ENCODE data around the gene CACUL1. TPM values are rescaled to one million over a fixed set of nuclear protein-coding genes. Genes with fewer than 3 reads are reported as not detected.
"Not testable (repeated sequence)": the region's sequence is repeated elsewhere in the genome, so short reads cannot be mapped to it uniquely, and the experiment has no call there.

Gene CACUL1
- polyA plus RNA-seq, result 10 to 100 TPM; 23.8 to 41.4 (median 25.8) TPM

DNA sequence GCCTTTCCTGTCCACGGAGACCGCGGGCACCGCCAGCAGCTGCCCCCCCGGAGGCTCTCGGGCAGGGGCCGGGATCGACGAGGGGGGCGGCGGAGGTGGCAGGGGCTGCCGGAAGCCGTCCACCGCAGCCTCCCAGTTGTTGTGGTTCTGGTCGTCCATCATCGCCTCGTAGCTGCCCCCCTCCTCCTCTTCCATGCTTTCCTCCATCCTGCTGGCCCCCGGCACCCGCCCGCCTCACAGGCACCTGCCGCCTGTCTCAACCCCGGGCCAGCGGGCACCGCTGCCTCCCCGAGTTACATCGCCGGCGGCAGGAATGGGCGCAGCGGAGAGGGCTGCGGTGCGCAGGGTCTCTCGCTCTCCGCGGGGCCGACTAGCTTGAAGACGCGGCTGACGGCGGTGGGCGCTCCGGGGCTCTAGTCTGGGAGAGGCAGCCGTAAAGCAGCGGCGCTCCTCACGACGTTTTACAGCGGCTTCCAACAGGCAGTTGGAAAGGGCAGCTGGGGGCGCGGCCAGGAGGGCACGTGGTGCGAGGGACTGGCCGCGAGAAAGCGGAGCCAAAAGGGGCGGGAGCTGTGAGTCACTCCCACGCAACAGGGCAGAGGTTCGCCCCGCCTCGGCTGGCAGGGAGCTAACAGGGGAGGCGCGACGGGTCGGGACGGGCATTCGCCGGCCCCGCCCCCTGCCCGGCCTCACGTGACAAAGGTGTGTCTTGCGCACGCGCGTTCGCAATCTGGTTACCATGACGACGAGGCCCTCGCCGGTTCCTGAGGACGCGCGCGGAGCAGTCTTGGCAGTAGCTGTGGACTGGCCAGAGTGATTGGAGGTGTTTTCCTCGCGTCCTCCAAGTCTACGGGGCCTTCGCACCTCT lies at the start of gene CACUL1:
TSS of gene CACUL1 (minus strand) at position 415 of the 868 bp plus-strand sequence. CDS start at position 207, 208 bp downstream.
- H3K27ac Mint-ChIP-seq, result peak within 1 kb of the TSS; percentile 88 to 94 (median 91)
- peaks cover 11 to 25% (median 19%) of the 10 kb centered on the region in 3 donors for H3K27me3 Mint-ChIP-seq (ENCODE audit: low read depth in 3 of 3)
- DNase-seq, result peak; percentile 100
- peaks cover 37 to 50% of the 10 kb centered on the region in 2 donors for H3K4me1 Mint-ChIP-seq
- no peaks in the 10 kb centered on the region for H3K36me3 Mint-ChIP-seq
- H3K9me3 Mint-ChIP-seq, result peaks cover 0 to 1% (median 0%) of the 10 kb centered on the region in 6 donors
- peak within 1 kb of the TSS; percentile 92 to 93 (median 93) for H3K4me3 Mint-ChIP-seq

DNA sequence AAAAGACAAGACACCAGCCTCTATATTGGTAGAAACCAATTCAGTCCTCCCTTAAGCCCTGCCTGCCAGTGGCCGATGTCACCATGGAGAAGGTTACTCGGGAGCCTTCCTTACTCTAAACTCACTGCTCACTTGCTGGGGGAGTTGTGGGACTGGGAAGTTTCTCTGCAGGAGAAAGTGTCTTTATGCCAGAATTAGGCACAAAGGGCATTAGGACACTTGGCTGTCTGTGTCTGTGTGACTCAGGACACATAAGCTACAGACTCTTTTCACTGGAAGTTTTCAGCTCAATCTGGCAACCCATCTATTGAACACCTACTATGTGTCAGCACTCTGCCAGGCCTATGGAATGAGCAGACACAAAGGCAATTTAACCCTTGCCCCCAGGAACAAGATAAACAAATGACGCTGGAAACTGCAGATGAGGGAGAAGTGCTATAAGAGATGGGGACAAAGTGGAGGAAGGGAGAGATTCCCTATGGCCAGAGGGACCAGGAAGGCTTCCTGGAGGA lies 49.5 kb upstream of the CACUL1 start:
- H3K4me1 Mint-ChIP-seq, result no peaks in the 10 kb centered on the region
- no peaks in the 10 kb centered on the region for H3K36me3 Mint-ChIP-seq
- H3K27me3 Mint-ChIP-seq (ENCODE audit: low read depth in 3 of 3), result peaks cover 0 to 2% (median 0%) of the 10 kb centered on the region in 3 donors
- no peaks in the 10 kb centered on the region for H3K9me3 Mint-ChIP-seq
- no peak overlapping the region for H3K27ac Mint-ChIP-seq
- H3K4me3 Mint-ChIP-seq, result no peak overlapping the region
- DNase-seq, result no peak

DNA sequence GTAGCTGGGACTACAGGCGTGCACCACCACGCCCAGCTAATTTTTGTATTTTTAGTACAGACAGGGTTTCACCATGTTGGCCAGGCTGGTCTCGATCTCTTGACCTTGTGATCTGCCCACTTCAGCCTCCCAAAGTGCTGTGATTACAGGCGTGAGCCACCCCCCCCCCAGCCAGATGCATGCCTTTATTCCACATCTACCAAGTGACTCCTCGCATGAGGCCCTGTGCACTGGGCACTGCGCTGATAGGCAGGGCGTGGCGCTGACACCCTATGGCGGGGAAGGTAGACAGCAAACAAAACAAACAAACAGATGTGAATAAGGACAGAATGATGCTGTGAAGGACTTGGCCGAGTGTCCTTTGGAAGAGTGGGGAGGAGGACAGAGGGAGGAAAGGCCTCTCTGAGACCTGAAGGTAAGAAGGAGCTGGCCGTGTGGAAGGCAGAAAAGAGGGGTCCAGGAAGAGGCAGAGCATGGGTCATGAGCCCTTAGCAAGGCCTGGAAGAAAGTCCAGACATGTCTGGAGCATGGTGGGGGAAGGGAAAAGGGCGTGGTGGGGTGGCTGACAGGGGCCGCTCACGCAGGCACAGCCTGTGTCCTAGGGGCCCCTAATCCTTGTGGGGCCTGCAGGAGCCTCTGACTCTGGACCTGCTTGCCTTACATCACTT lies 47.5 kb upstream of the CACUL1 start:
- no peaks in the 10 kb centered on the region for H3K4me1 Mint-ChIP-seq
- no peaks in the 10 kb centered on the region for H3K9me3 Mint-ChIP-seq
- DNase-seq, result no peak
- no peak overlapping the region for H3K4me3 Mint-ChIP-seq
- no peak overlapping the region for H3K27ac Mint-ChIP-seq
- H3K36me3 Mint-ChIP-seq, result no peaks in the 10 kb centered on the region
- peaks cover under 1 to 4% (median 2%) of the 10 kb centered on the region in 3 donors for H3K27me3 Mint-ChIP-seq (ENCODE audit: low read depth in 3 of 3)

DNA sequence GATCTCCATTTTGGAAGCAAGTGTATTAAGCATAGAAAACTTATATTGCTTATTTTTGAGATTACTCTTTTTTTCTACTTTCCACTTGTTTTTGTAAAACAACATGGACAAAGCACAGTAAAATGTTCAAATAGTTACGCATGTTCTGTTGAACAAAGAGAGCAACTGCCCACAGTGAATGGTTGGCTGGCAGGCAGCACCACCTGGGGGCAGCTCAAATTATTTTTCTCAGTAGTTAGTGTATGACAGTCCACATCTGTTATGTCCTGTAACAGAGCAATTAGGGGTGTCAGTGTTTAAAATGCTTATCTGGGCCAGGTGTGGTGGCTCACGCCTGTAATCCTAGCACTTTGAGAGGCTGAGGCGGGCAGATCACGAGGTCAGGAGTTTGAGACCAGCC lies 46.1 kb upstream of the CACUL1 start:
- Mint-ChIP-seq H3K27ac (no peak overlapping the region), H3K4me3 (no peak overlapping the region), H3K36me3 (no peaks in the 10 kb centered on the region), H3K27me3 (ENCODE audit: low read depth in 3 of 3) (peaks cover 2 to 4% (median 4%) of the 10 kb centered on the region in 3 donors), H3K4me1 (no peaks in the 10 kb centered on the region), H3K9me3 (peaks cover 0 to 4% (median under 1%) of the 10 kb centered on the region in 6 donors)
- DNase-seq, result no peak

DNA sequence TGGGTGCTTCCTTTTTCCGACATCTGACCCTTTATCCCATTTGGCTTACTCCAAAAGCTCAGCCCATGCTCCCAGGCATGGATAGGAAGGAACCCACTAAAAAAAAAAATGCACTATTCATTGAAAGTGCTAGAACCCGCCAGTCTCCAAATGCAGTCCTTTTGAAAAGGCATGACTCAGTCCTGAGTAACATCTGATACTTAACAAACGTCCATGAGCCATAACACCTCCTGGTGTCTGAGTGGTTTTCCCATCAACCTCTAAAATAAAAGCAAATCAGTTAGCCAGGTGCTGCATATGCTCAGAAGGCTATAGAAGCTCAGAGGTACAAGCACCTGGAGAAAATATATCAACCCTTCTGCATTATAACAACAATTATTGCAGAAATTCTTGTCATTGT lies 45.0 kb upstream of the CACUL1 start:
- H3K9me3 Mint-ChIP-seq, result peaks cover 0 to 6% (median under 1%) of the 10 kb centered on the region in 6 donors
- H3K27ac Mint-ChIP-seq, result no peak overlapping the region
- H3K27me3 Mint-ChIP-seq (ENCODE audit: low read depth in 3 of 3), result peaks cover 2 to 7% (median 7%) of the 10 kb centered on the region in 3 donors
- H3K4me3 Mint-ChIP-seq, result no peak overlapping the region
- DNase-seq, result no peak
- no peaks in the 10 kb centered on the region for H3K36me3 Mint-ChIP-seq
- H3K4me1 Mint-ChIP-seq, result no peaks in the 10 kb centered on the region

DNA sequence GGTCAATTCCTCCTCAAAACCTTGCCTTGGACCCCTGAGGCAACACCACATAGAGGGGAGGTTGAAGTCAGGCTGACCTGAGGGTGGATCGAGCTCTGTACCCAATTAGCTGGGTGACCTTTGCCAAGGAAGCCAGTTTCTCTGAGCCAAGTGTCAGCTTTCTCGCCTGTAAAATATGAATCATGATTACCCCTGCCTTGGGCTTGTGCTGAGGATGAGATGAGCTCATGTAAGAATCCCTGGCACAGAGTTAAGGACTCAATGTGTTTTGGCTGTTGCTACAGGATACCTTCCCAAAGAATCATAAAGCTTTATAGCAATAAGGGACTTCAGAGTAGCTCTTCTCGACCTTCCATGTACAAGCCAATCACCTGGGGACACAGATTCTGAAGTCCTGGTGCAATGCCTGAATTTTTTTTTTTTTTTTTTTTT lies 43.5 kb upstream of the CACUL1 start:
- H3K4me3 Mint-ChIP-seq, result no peak overlapping the region
- H3K36me3 Mint-ChIP-seq, result no peaks in the 10 kb centered on the region
- H3K27ac Mint-ChIP-seq, result no peak overlapping the region
- H3K27me3 Mint-ChIP-seq (ENCODE audit: low read depth in 3 of 3), result peaks cover 0 to 7% (median 7%) of the 10 kb centered on the region in 3 donors
- H3K4me1 Mint-ChIP-seq, result no peaks in the 10 kb centered on the region
- no peak for DNase-seq
- H3K9me3 Mint-ChIP-seq, result peaks cover 0 to 6% (median under 1%) of the 10 kb centered on the region in 6 donors

DNA sequence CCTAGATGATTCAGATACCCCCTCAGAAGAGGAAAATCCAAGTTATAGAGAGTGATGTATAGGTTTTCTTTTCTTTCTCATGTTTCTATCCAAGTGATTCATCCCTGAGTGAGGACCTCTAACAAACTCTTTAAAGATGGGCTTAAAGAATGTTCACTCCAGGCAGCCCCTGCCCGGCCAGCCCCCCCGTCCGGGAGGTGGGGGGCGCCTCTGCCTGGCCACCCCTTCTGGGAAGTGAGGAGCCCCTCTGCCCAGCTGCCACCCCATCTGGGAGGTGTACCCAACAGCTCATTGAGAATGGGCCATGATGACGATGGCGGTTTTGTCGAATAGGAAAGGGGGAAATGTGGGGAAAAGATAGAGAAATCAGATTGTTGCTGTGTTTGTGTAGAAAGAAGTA lies 40.2 kb upstream of the CACUL1 start:
- not testable (repeated sequence) for H3K27me3 Mint-ChIP-seq (ENCODE audit: low read depth in 3 of 3); H3K36me3 Mint-ChIP-seq; H3K27ac Mint-ChIP-seq

DNA sequence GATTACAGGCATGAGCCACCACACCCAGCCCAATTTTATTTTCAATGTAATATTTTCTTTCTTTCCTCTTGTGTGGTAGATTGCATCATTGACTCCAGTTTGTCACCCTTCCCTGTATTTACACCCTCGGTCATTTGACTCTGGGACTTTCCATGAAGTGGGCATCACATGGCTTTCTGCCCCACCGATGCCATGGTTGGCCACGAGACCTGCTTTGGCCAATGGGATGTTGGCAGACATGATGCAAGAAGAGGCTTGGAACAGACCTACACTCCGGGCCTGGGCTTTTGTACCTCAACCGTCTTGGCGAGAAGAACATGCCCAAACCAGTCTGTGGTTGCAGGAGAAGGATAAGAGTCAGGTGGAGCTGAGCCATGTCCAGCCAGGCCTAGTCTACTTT lies 38.8 kb upstream of the CACUL1 start:
- no peak for DNase-seq
- Mint-ChIP-seq H3K4me1 (no peaks in the 10 kb centered on the region), H3K27ac (no peak overlapping the region), H3K4me3 (no peak overlapping the region), H3K36me3 (no peaks in the 10 kb centered on the region), H3K27me3 (ENCODE audit: low read depth in 3 of 3) (peaks cover 2 to 7% (median 4%) of the 10 kb centered on the region in 3 donors), H3K9me3 (peaks cover 0 to 6% (median under 1%) of the 10 kb centered on the region in 6 donors)

More for the DNA sequence above, 40.2 kb upstream of the CACUL1 start:
- not testable (repeated sequence) for H3K9me3 Mint-ChIP-seq, H3K4me1 Mint-ChIP-seq, H3K4me3 Mint-ChIP-seq, DNase-seq

DNA sequence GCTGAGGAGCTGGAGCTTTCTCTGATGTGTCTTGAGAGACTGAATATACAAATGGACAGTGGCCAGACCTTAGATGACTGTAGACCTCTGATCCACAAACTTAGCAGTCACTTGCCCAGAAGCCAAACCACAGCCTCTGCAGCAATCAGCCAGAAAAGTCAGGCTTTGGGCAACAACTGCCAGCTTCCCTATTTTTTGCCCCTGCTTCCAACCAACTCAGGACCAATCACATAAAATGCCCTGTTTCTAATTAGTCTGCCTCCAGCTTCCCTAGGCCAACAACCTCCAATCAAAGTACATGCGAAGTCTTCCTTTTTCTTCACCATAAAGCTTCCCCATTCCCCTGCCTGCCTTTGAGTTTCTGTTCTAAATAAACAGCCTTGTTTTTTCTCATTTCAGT lies 37.8 kb upstream of the CACUL1 start:
- H3K27me3 Mint-ChIP-seq (ENCODE audit: low read depth in 3 of 3), result peaks cover 4 to 14% (median 4%) of the 10 kb centered on the region in 3 donors
- no peaks in the 10 kb centered on the region for H3K4me1 Mint-ChIP-seq
- DNase-seq, result no peak
- H3K27ac Mint-ChIP-seq, result no peak overlapping the region
- H3K4me3 Mint-ChIP-seq, result no peak overlapping the region
- H3K9me3 Mint-ChIP-seq, result peaks cover 0 to 6% (median under 1%) of the 10 kb centered on the region in 6 donors
- H3K36me3 Mint-ChIP-seq, result no peaks in the 10 kb centered on the region

DNA sequence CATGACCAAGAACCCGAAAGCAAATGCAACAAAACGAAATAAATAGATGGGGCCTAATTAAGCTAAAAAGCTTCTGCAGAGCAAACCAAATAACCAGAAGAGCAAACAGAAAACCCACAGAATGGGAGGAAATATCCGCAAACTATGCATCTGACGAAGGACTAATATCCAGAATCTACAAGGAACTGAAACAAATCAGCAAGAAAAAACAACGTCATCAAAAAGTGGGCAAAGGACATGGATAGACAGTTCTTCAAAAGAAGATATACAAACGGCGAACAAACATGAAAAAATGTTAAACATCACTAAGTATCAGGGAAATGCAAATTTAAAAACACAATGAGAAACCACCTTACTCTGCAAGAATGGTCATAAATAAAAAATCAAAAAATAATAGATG lies 35.3 kb upstream of the CACUL1 start:
- Mint-ChIP-seq H3K36me3 (no peaks in the 10 kb centered on the region), H3K27ac (no peak overlapping the region), H3K27me3 (ENCODE audit: low read depth in 3 of 3) (peaks cover 1 to 7% (median 4%) of the 10 kb centered on the region in 3 donors), H3K4me3 (no peak overlapping the region), H3K9me3 (peaks cover 0 to 3% (median 0%) of the 10 kb centered on the region in 6 donors), H3K4me1 (no peaks in the 10 kb centered on the region)
- DNase-seq, result no peak

DNA sequence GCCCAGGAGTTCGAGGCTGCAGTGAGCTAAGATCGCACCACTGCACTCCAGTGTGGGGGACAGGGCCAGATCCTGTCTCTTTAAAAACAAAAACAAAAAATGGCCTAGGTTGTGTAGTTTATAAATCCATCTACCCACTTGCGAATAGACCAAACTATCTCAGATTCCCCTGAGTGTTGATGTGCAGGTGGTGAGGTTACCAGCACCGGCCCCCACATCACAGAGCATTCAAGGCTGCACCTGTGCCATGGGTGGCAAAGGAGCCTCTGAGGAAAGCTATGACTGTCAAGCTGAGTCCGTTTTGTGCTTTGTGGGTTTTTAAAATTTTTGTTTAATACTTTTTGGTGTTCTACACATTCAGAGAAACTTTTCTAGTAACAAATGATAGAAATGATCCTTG lies 30.8 kb upstream of the CACUL1 start:
- H3K36me3 Mint-ChIP-seq, result no peaks in the 10 kb centered on the region
- no peak for DNase-seq
- H3K27ac Mint-ChIP-seq, result no peak overlapping the region
- H3K9me3 Mint-ChIP-seq, result peaks cover 0 to 3% (median 0%) of the 10 kb centered on the region in 6 donors
- H3K27me3 Mint-ChIP-seq (ENCODE audit: low read depth in 3 of 3), result peaks cover 0 to 7% (median 3%) of the 10 kb centered on the region in 3 donors
- H3K4me3 Mint-ChIP-seq, result no peak overlapping the region
- no peaks in the 10 kb centered on the region for H3K4me1 Mint-ChIP-seq

DNA sequence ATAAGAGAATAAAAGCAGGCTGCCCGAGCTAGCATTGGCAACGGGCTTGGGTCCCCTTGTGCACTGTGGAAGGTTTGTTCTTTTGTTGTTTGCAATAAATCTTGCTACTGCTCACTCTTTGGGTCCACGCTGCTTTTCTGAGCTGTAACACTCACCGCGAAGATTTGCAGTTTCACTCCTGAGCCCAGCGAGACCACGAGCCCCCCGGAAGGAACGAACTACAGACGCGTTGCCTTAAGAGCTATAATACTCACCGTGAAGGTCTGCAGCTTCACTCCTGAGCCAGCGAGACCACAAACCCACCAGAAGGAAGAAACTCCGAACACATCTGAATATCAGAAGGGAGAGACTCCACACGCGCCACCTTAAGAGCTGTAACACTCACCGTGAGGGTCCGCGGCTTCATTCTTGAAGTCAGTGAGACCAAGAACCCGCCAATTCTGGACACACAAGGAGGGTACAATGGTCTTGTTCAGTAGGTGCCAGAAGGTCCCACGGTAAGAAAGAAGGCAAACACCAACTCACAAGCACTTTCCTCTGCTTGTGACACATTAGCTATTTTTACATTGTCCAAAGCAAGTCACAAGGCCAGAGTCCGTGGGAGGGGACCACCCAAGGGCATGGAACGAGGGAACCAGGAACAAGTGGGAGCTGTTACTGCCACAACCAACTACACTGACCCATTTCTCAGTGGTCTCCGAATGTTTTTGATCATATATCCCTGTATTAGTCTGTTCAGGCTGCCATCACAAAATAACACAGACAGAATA lies 29.2 kb upstream of the CACUL1 start:
- peaks cover 0 to 7% (median 6%) of the 10 kb centered on the region in 3 donors for H3K27me3 Mint-ChIP-seq (ENCODE audit: low read depth in 3 of 3)
- DNase-seq, result no peak
- H3K4me1 Mint-ChIP-seq, result no peaks in the 10 kb centered on the region
- no peaks in the 10 kb centered on the region for H3K36me3 Mint-ChIP-seq
- peaks cover 0 to 3% (median 0%) of the 10 kb centered on the region in 6 donors for H3K9me3 Mint-ChIP-seq
- no peak overlapping the region for H3K4me3 Mint-ChIP-seq
- H3K27ac Mint-ChIP-seq, result no peak overlapping the region

DNA sequence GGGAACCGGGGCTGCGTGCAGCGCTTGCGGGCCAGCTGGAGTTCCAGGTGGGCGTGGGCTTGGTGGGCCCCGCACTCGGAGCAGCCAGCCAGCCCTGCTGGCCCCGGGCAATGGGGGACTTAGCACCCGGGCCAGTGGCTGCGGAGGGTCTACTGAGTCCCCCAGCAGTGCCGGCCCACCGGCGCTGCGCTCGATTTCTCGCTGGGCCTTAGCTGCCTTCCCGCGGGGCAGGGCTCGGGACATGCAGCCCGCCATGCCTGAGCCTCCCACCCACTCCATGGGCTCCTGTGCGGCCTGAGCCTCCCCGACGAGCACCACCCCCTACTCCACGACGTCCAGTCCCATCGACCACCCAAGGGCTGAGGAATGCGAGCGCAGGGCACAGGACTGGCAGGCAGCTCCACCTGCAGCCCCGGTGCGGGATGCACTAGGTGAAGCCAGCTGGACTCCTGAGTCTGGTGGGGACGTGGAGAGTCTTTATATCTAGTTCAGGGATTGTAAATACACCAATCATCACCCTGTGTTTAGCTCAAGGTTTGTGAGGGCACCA lies 28.2 kb upstream of the CACUL1 start:
- DNase-seq, H3K4me3 Mint-ChIP-seq, H3K4me1 Mint-ChIP-seq: not testable (repeated sequence)

More for the DNA sequence above, 28.2 kb upstream of the CACUL1 start:
- not testable (repeated sequence) for H3K27ac Mint-ChIP-seq; H3K36me3 Mint-ChIP-seq; H3K9me3 Mint-ChIP-seq; H3K27me3 Mint-ChIP-seq (ENCODE audit: low read depth in 3 of 3)

Data from immature natural killer cell (primary cell).